IPS-18c (cell line): Measurements from ENCODE around the gene KCNJ11.

ENCODE experiments used
- H3K4me3 ChIP-seq: 2 replicates; pipeline ENCODE4 v1.7.0; 2013; ENCODE audit warnings: low read depth, mild to moderate bottlenecking, low read length, moderate library complexity; ENCODE audit not compliant: insufficient read depth
- H3K9me3 ChIP-seq: one replicate; pipeline ENCODE4 v1.6.1; 2013; ENCODE audit warnings: mild to moderate bottlenecking, low read length, moderate library complexity; ENCODE audit not compliant: control insufficient read depth, insufficient read depth

Gene KCNJ11

GRCh38 chr11:17382046-17382728 lies 6.3 kb downstream of the KCNJ11 start:
- Histone ChIP-seq H3K9me3 (no peaks in the 10 kb centered on the region), H3K4me3 (no peak overlapping the region)

- H3K4me3 ChIP-seq: no peak overlapping the region
- no peaks in the 10 kb centered on the region for H3K9me3 ChIP-seq
Observed at GRCh38 chr11:17381156-17381555, 7.3 kb downstream of the KCNJ11 start.

GRCh38 chr11:17379383-17380180 lies 8.9 kb downstream of the KCNJ11 start:
- H3K9me3 ChIP-seq: no peaks in the 10 kb centered on the region
- no peak overlapping the region for H3K4me3 ChIP-seq

- H3K9me3 ChIP-seq: no peaks in the 10 kb centered on the region
Observed at GRCh38 chr11:17378655-17379054, 9.8 kb downstream of the KCNJ11 start.

GRCh38 chr11:17376493-17376892 lies 12.0 kb downstream of the KCNJ11 start:
- H3K9me3 ChIP-seq: peaks cover 6% of the 10 kb centered on the region

More at GRCh38 chr11:17378655-17379054, 9.8 kb downstream of the KCNJ11 start:
- H3K4me3 ChIP-seq: no peak overlapping the region

GRCh38 chr11:17375547-17375946 lies 12.9 kb downstream of the KCNJ11 start:
- no peak overlapping the region for H3K4me3 ChIP-seq
- H3K9me3 ChIP-seq: peaks cover 6% of the 10 kb centered on the region

More at GRCh38 chr11:17376493-17376892, 12.0 kb downstream of the KCNJ11 start:
- H3K4me3 ChIP-seq: no peak overlapping the region

- H3K9me3 ChIP-seq: peaks cover 6% of the 10 kb centered on the region
- no peak overlapping the region for H3K4me3 ChIP-seq
Observed at GRCh38 chr11:17371614-17372013, 16.8 kb downstream of the KCNJ11 start.

GRCh38 chr11:17369684-17370243 lies 18.7 kb downstream of the KCNJ11 start:
- H3K9me3 ChIP-seq: peaks cover 6% of the 10 kb centered on the region

GRCh38 chr11:17369094-17369493 lies 19.4 kb downstream of the KCNJ11 start:
- Histone ChIP-seq H3K9me3 (peaks cover 6% of the 10 kb centered on the region), H3K4me3 (no peak overlapping the region)

More at GRCh38 chr11:17369684-17370243, 18.7 kb downstream of the KCNJ11 start:
- no peak overlapping the region for H3K4me3 ChIP-seq

- no peak overlapping the region for H3K4me3 ChIP-seq
- H3K9me3 ChIP-seq: peaks cover 7% of the 10 kb centered on the region
Observed at GRCh38 chr11:17368551-17368950, 19.9 kb downstream of the KCNJ11 start.

GRCh38 chr11:17366495-17366894 lies 22.0 kb downstream of the KCNJ11 start:
- Histone ChIP-seq H3K4me3 (no peak overlapping the region), H3K9me3 (peaks cover 2% of the 10 kb centered on the region)

- no peaks in the 10 kb centered on the region for H3K9me3 ChIP-seq
- H3K4me3 ChIP-seq: no peak overlapping the region
Observed at GRCh38 chr11:17354601-17354991, 33.9 kb downstream of the KCNJ11 start.

- peak overlapping the region; percentile 68; the same call in 1 of the 2 replicates for H3K4me3 ChIP-seq
- no peaks in the 10 kb centered on the region for H3K9me3 ChIP-seq
Observed at GRCh38 chr11:17353821-17354600, 34.4 kb downstream of the KCNJ11 start.

- H3K9me3 ChIP-seq: no peaks in the 10 kb centered on the region
- H3K4me3 ChIP-seq: peak overlapping the region; percentile 68
Observed at GRCh38 chr11:17352950-17353820, 35.3 kb downstream of the KCNJ11 start.

- Histone ChIP-seq H3K4me3 (peak within 1 kb of the TSS; percentile 44), H3K9me3 (no peaks in the 10 kb centered on the region)
Observed at GRCh38 chr11:17351510-17352176, 36.8 kb downstream of the KCNJ11 start, which contains the start of gene NCR3LG1. TSS of gene NCR3LG1 (plus strand) at chr11:17351800. CDS start at chr11:17351970, 170 bp downstream.

- H3K9me3 ChIP-seq: no peaks in the 10 kb centered on the region
- H3K4me3 ChIP-seq: peak overlapping the region; percentile 44
Observed at GRCh38 chr11:17351172-17351509, 37.3 kb downstream of the KCNJ11 start.
